Adipocyte (in vitro differentiated cells): ENCODE results near the gene EBLN1.

Experiments used
- DNase-seq: peaks from one replicate; pipeline ENCODE4 v3.0.0-alpha.2; 2015; ENCODE audit warnings: low read depth
- H3K27me3 ChIP-seq: replicated peaks from 2 replicates; pipeline ENCODE4 v1.7.0; 2013; ENCODE audit warnings: mild to moderate bottlenecking, low read length, moderate library complexity; ENCODE audit not compliant: control insufficient read depth, insufficient read depth
- H3K36me3 ChIP-seq: 2 replicates; pipeline ENCODE4 v1.7.0; 2013; ENCODE audit warnings: low read length, mild to moderate bottlenecking, moderate library complexity; ENCODE audit not compliant: control insufficient read depth, insufficient read depth, severe bottlenecking
- H3K4me1 ChIP-seq: 2 replicates; pipeline ENCODE4 v1.7.0; 2013; ENCODE audit warnings: mild to moderate bottlenecking, low read length, moderate library complexity; ENCODE audit not compliant: control insufficient read depth, insufficient read depth
- H3K4me3 ChIP-seq: 2 replicates; pipeline ENCODE4 v1.7.0; 2013; ENCODE audit warnings: mild to moderate bottlenecking, low read length, moderate library complexity
- H3K9ac ChIP-seq: 2 replicates; pipeline ENCODE4 v1.7.0; 2013; ENCODE audit warnings: mild to moderate bottlenecking, low read length, moderate library complexity
- H3K9me3 ChIP-seq: 2 replicates; pipeline ENCODE4 v1.7.0; 2013; ENCODE audit warnings: mild to moderate bottlenecking, low read length, moderate library complexity; ENCODE audit not compliant: control insufficient read depth

EBLN1 gene

GRCh38 chr10:22246680-22247391 lies 29.0 kb upstream of the EBLN1 start:
- Histone ChIP-seq H3K4me3 (no peak overlapping the region), H3K9me3 (no peaks in the 10 kb centered on the region), H3K36me3 (no peaks in the 10 kb centered on the region), H3K9ac (peak overlapping the region; percentile 43), H3K4me1 (peaks cover 22% of the 10 kb centered on the region), H3K27me3 (no peaks in the 10 kb centered on the region)
- DNase-seq: peak; percentile 50

GRCh38 chr10:22245567-22245966 lies 27.8 kb upstream of the EBLN1 start:
- Histone ChIP-seq H3K36me3 (no peaks in the 10 kb centered on the region), H3K9ac (no peak overlapping the region), H3K9me3 (no peaks in the 10 kb centered on the region), H3K4me3 (no peak overlapping the region), H3K4me1 (peaks cover 19% of the 10 kb centered on the region), H3K27me3 (no peaks in the 10 kb centered on the region)
- DNase-seq: no peak

GRCh38 chr10:22244855-22245254 lies 27.0 kb upstream of the EBLN1 start:
- Histone ChIP-seq H3K27me3 (no peaks in the 10 kb centered on the region), H3K36me3 (no peaks in the 10 kb centered on the region), H3K9me3 (no peaks in the 10 kb centered on the region), H3K9ac (no peak overlapping the region), H3K4me1 (peaks cover 19% of the 10 kb centered on the region), H3K4me3 (no peak overlapping the region)
- no peak for DNase-seq

- H3K27me3 ChIP-seq: no peaks in the 10 kb centered on the region
- no peak for DNase-seq
These were observed 26.2 kb upstream of the EBLN1 start for GRCh38 chr10:22244001-22244400.

GRCh38 chr10:22243321-22243720 lies 25.5 kb upstream of the EBLN1 start:
- Histone ChIP-seq H3K9me3 (no peaks in the 10 kb centered on the region), H3K4me3 (no peak overlapping the region), H3K9ac (no peak overlapping the region), H3K36me3 (no peaks in the 10 kb centered on the region), H3K4me1 (peaks cover 19% of the 10 kb centered on the region), H3K27me3 (no peaks in the 10 kb centered on the region)
- DNase-seq: no peak

More at GRCh38 chr10:22244001-22244400, 26.2 kb upstream of the EBLN1 start:
- Histone ChIP-seq H3K9ac (no peak overlapping the region), H3K4me3 (no peak overlapping the region), H3K9me3 (no peaks in the 10 kb centered on the region), H3K36me3 (no peaks in the 10 kb centered on the region), H3K4me1 (peaks cover 19% of the 10 kb centered on the region)

GRCh38 chr10:22231260-22231659 lies 13.4 kb upstream of the EBLN1 start:
- H3K27me3 ChIP-seq: peaks cover 3% of the 10 kb centered on the region
- no peak overlapping the region for H3K4me3 ChIP-seq
- no peaks in the 10 kb centered on the region for H3K9me3 ChIP-seq
- H3K4me1 ChIP-seq: peaks cover 4% of the 10 kb centered on the region
- no peaks in the 10 kb centered on the region for H3K36me3 ChIP-seq
- DNase-seq: no peak
- H3K9ac ChIP-seq: no peak overlapping the region

GRCh38 chr10:22230158-22230833 lies 12.5 kb upstream of the EBLN1 start:
- H3K36me3 ChIP-seq: no peaks in the 10 kb centered on the region
- peaks cover 4% of the 10 kb centered on the region for H3K4me1 ChIP-seq
- H3K4me3 ChIP-seq: peak overlapping the region; percentile 90
- peak overlapping the region; percentile 87 for H3K9ac ChIP-seq
- H3K9me3 ChIP-seq: no peaks in the 10 kb centered on the region
- H3K27me3 ChIP-seq: no peaks in the 10 kb centered on the region
- peak; percentile 84 for DNase-seq

- peak; percentile 40 for DNase-seq
- Histone ChIP-seq H3K36me3 (no peaks in the 10 kb centered on the region), H3K9me3 (no peaks in the 10 kb centered on the region), H3K27me3 (no peaks in the 10 kb centered on the region), H3K4me3 (peak overlapping the region; percentile 90), H3K4me1 (peaks cover 4% of the 10 kb centered on the region), H3K9ac (peak overlapping the region; percentile 87)
These were observed 12.0 kb upstream of the EBLN1 start for GRCh38 chr10:22229802-22230157.

- Histone ChIP-seq H3K9ac (peak overlapping the region; percentile 87), H3K36me3 (no peaks in the 10 kb centered on the region), H3K4me3 (peak overlapping the region; percentile 90), H3K4me1 (peaks cover 4% of the 10 kb centered on the region), H3K9me3 (no peaks in the 10 kb centered on the region), H3K27me3 (no peaks in the 10 kb centered on the region)
- peak; percentile 95 for DNase-seq
These were observed 11.4 kb upstream of the EBLN1 start for GRCh38 chr10:22228943-22229801.

GRCh38 chr10:22228167-22228938 lies 10.5 kb upstream of the EBLN1 start:
- Histone ChIP-seq H3K9ac (peak overlapping the region; percentile 87), H3K4me3 (peak overlapping the region; percentile 90), H3K27me3 (no peaks in the 10 kb centered on the region), H3K36me3 (no peaks in the 10 kb centered on the region), H3K4me1 (peaks cover 4% of the 10 kb centered on the region), H3K9me3 (no peaks in the 10 kb centered on the region)
- DNase-seq: no peak
